Osteocyte (in vitro differentiated cells): ENCODE measurements around the gene PTPN22. TPM values are rescaled to one million over a fixed set of nuclear protein-coding genes. Genes with fewer than 3 reads are reported as not detected.
A peak's percentile ranks its signal among the peaks of the same experiment; 100 is the strongest.

Experiments used
- DNase-seq: peaks from one replicate; pipeline ENCODE4 v3.0.0; 2021; ENCODE audit warnings: mixed read lengths; ENCODE audit not compliant: unreplicated experiment; ENCODE audit errors: extremely low spot score
- H3K27ac Mint-ChIP-seq: one replicate; pipeline ENCODE4 v1.8.0; 2021; ENCODE audit warnings: mild to moderate bottlenecking, mixed read lengths; ENCODE audit not compliant: unreplicated experiment
- H3K27me3 Mint-ChIP-seq: one replicate; pipeline ENCODE4 v1.8.0; 2021; ENCODE audit warnings: mixed read lengths; ENCODE audit not compliant: unreplicated experiment
- H3K36me3 Mint-ChIP-seq: one replicate; pipeline ENCODE4 v1.8.0; 2021; ENCODE audit warnings: mixed read lengths; ENCODE audit not compliant: unreplicated experiment
- H3K4me1 Mint-ChIP-seq: one replicate; pipeline ENCODE4 v1.8.0; 2021; ENCODE audit warnings: mixed read lengths; ENCODE audit not compliant: unreplicated experiment
- H3K4me3 Mint-ChIP-seq: one replicate; pipeline ENCODE4 v1.8.0; 2021; ENCODE audit warnings: mild to moderate bottlenecking, moderate library complexity, mixed read lengths; ENCODE audit not compliant: unreplicated experiment
- H3K9me3 Mint-ChIP-seq: one replicate; pipeline ENCODE4 v1.8.0; 2021; ENCODE audit warnings: mixed read lengths; ENCODE audit not compliant: unreplicated experiment
- CTCF ChIP-seq: fragments of 200-600 bp; sonication (generic); IDR thresholded peaks from 2 replicates; pipeline ENCODE4 v1.5.0; 2021; ENCODE audit warnings: antibody characterized with exemption, mild to moderate bottlenecking, moderate library complexity
- total RNA-seq: library from RNA; stranded (reverse); gene quantifications from 2 replicates; pipeline ENCODE4 v1.2.1, GENCODE V29; 2021

Gene PTPN22
- total RNA-seq, 1 donor from 2014 or later = not detected

GRCh38 chr1:113830039-113830438, 41.5 kb downstream of the PTPN22 start:
- Mint-ChIP-seq H3K27me3 (peaks cover 7% of the 10 kb centered on the region), H3K36me3 (no peaks in the 10 kb centered on the region), H3K4me3 (no peak overlapping the region), H3K9me3 (no peaks in the 10 kb centered on the region), H3K27ac (no peak overlapping the region), H3K4me1 (peaks cover 9% of the 10 kb centered on the region)
- no peak for DNase-seq
- TF ChIP-seq CTCF = no peak

GRCh38 chr1:113821916-113822315, 49.6 kb downstream of the PTPN22 start:
- TF ChIP-seq CTCF = no peak
- Mint-ChIP-seq H3K4me3 (no peak overlapping the region), H3K9me3 (no peaks in the 10 kb centered on the region), H3K36me3 (no peaks in the 10 kb centered on the region), H3K4me1 (no peaks in the 10 kb centered on the region), H3K27me3 (no peaks in the 10 kb centered on the region), H3K27ac (no peak overlapping the region)
- no peak for DNase-seq

- Mint-ChIP-seq H3K4me3 (no peak overlapping the region), H3K9me3 (no peaks in the 10 kb centered on the region), H3K4me1 (no peaks in the 10 kb centered on the region), H3K27ac (no peak overlapping the region), H3K36me3 (no peaks in the 10 kb centered on the region), H3K27me3 (no peaks in the 10 kb centered on the region)
- TF ChIP-seq CTCF = no peak
- no peak for DNase-seq
Observed at GRCh38 chr1:113818578-113818977, 52.9 kb downstream of the PTPN22 start.

- no peaks in the 10 kb centered on the region for H3K36me3 Mint-ChIP-seq
- peak overlapping the region; percentile 93 for H3K4me3 Mint-ChIP-seq
- H3K27me3 Mint-ChIP-seq = no peaks in the 10 kb centered on the region
- H3K27ac Mint-ChIP-seq = peak overlapping the region; percentile 93
- H3K4me1 Mint-ChIP-seq = peaks cover 31% of the 10 kb centered on the region
- H3K9me3 Mint-ChIP-seq = peaks cover 2% of the 10 kb centered on the region
- TF ChIP-seq CTCF = no peak
- no peak for DNase-seq
Observed at GRCh38 chr1:113813218-113813617, 58.3 kb downstream of the PTPN22 start.

- no peak for DNase-seq
- Mint-ChIP-seq H3K27ac (peak overlapping the region; percentile 93), H3K4me1 (peaks cover 31% of the 10 kb centered on the region), H3K9me3 (peaks cover 5% of the 10 kb centered on the region), H3K4me3 (peak overlapping the region; percentile 93), H3K36me3 (no peaks in the 10 kb centered on the region), H3K27me3 (no peaks in the 10 kb centered on the region)
- no peak for TF ChIP-seq CTCF
Observed at GRCh38 chr1:113812661-113813135, 58.8 kb downstream of the PTPN22 start.
